Right ventricle myocardium superior (tissue), 1 donor: ENCODE results near the gene LEKR1. TPM values are rescaled to one million over a fixed set of nuclear protein-coding genes. Genes with fewer than 3 reads are reported as not detected.
"Not testable (repeated sequence)": the region's sequence is repeated elsewhere in the genome, so short reads cannot be mapped to it uniquely, and the experiment has no call there.

Source experiments
- ATAC-seq: fragments of 200-7000 bp; cut with Tn5 transposase; one replicate; pipeline ENCODE4 v1.9.1; 2020; ENCODE audit warnings: mild to moderate bottlenecking; ENCODE audit not compliant: poor library complexity
- DNase-seq: peaks from one replicate; pipeline ENCODE4 v3.0.0-alpha.2; 2020
- intact Hi-C: fragments of 100-400 bp; cut with DNase I; formaldehyde crosslinking; loops from one replicate; pipeline ENCODE4 v1.11.2; 2022
- total RNA-seq: library from RNA; stranded (reverse); fragmentation: NEBNext Ultra II Directional; extraction: Animal tissue kit (Norgen Biotek cat#: 25700); gene quantifications from one replicate; pipeline ENCODE4 v1.2.1, GENCODE V29; 2021
- donor health status: DM: no; HTN: yes; CAD: no; lungs with severe emphysema.

Gene LEKR1
- total RNA-seq, 1 donor from 2014 or later = 0.56 TPM

GRCh38 chr3:156879491-156879890 is 53.3 kb downstream of the LEKR1 start:
- intact Hi-C loops, DNase-seq, ATAC-seq: not testable (repeated sequence)

GRCh38 chr3:156885761-156886160 is 59.6 kb downstream of the LEKR1 start:
- intact Hi-C loops = no loop called here
- no peak for ATAC-seq
- no peak for DNase-seq

- intact Hi-C loops = no loop called here
- no peak for ATAC-seq
- DNase-seq = no peak
Measured at GRCh38 chr3:156888176-156888575, 62.0 kb downstream of the LEKR1 start.

- DNase-seq (no peak), ATAC-seq (no peak)
- intact Hi-C loops = no loop called here
Measured at GRCh38 chr3:156888576-156888975, 62.4 kb downstream of the LEKR1 start.

- intact Hi-C loops = no loop called here
- ATAC-seq (no peak), DNase-seq (no peak)
Measured at GRCh38 chr3:156892701-156893100, 66.5 kb downstream of the LEKR1 start.

- DNase-seq, intact Hi-C loops, ATAC-seq: not testable (repeated sequence)
Measured at GRCh38 chr3:156895374-156895773, 69.2 kb downstream of the LEKR1 start.

GRCh38 chr3:156897851-156898250 is 71.7 kb downstream of the LEKR1 start:
- ATAC-seq, intact Hi-C loops, DNase-seq: not testable (repeated sequence)

GRCh38 chr3:156898296-156898880 is 72.2 kb downstream of the LEKR1 start:
- no peak for ATAC-seq
- no peak for DNase-seq
- intact Hi-C loops = no loop called here

GRCh38 chr3:156899951-156900350 is 73.8 kb downstream of the LEKR1 start:
- no peak for ATAC-seq
- intact Hi-C loops = no loop called here
- no peak for DNase-seq

GRCh38 chr3:156902916-156903315 is 76.8 kb downstream of the LEKR1 start:
- ATAC-seq (no peak), DNase-seq (no peak)
- intact Hi-C loops = no loop called here

GRCh38 chr3:156906275-156906674 is 80.1 kb downstream of the LEKR1 start:
- intact Hi-C loops = no loop called here
- ATAC-seq = no peak
- no peak for DNase-seq

- intact Hi-C loops = no loop called here
- no peak for ATAC-seq
- no peak for DNase-seq
Measured at GRCh38 chr3:156908398-156908797, 82.2 kb downstream of the LEKR1 start.

GRCh38 chr3:156910022-156910421 is 83.9 kb downstream of the LEKR1 start:
- no peak for ATAC-seq
- intact Hi-C loops = no loop called here

GRCh38 chr3:156910831-156911230 is 84.7 kb downstream of the LEKR1 start:
- ATAC-seq, DNase-seq, intact Hi-C loops: not testable (repeated sequence)

More at GRCh38 chr3:156910022-156910421, 83.9 kb downstream of the LEKR1 start:
- no peak for DNase-seq

GRCh38 chr3:156914300-156914699 is 88.1 kb downstream of the LEKR1 start:
- ATAC-seq, intact Hi-C loops, DNase-seq: not testable (repeated sequence)

GRCh38 chr3:156915372-156915771 is 89.2 kb downstream of the LEKR1 start:
- DNase-seq = no peak
- ATAC-seq = no peak
- intact Hi-C loops = no loop called here

GRCh38 chr3:156918746-156919145 is 92.6 kb downstream of the LEKR1 start:
- ATAC-seq (no peak), DNase-seq (no peak)
- intact Hi-C loops = no loop called here

- ATAC-seq (no peak), DNase-seq (no peak)
- intact Hi-C loops = no loop called here
Measured at GRCh38 chr3:156919818-156920217, 93.7 kb downstream of the LEKR1 start.

GRCh38 chr3:156920399-156920798 is 94.2 kb downstream of the LEKR1 start:
- ATAC-seq = no peak
- intact Hi-C loops = no loop called here
- DNase-seq = no peak

GRCh38 chr3:156923349-156923748 is 97.2 kb downstream of the LEKR1 start:
- no peak for ATAC-seq

GRCh38 chr3:156938724-156939123 is 112.6 kb downstream of the LEKR1 start:
- intact Hi-C loops = no loop called here
- no peak for ATAC-seq
- DNase-seq = no peak

More at GRCh38 chr3:156923349-156923748, 97.2 kb downstream of the LEKR1 start:
- DNase-seq = no peak
- intact Hi-C loops = no loop called here
